NCI-H146 (cell line): Measurements from ENCODE around the gene SELENBP1.
"Not testable (repeated sequence)": the region's sequence is repeated elsewhere in the genome, so short reads cannot be mapped to it uniquely, and the experiment has no call there.

Experiments used
- DNase-seq: peaks from one replicate; lab custom pipeline; 2025; lab: John Stamatoyannopoulos, UW

SELENBP1 gene

DNA sequence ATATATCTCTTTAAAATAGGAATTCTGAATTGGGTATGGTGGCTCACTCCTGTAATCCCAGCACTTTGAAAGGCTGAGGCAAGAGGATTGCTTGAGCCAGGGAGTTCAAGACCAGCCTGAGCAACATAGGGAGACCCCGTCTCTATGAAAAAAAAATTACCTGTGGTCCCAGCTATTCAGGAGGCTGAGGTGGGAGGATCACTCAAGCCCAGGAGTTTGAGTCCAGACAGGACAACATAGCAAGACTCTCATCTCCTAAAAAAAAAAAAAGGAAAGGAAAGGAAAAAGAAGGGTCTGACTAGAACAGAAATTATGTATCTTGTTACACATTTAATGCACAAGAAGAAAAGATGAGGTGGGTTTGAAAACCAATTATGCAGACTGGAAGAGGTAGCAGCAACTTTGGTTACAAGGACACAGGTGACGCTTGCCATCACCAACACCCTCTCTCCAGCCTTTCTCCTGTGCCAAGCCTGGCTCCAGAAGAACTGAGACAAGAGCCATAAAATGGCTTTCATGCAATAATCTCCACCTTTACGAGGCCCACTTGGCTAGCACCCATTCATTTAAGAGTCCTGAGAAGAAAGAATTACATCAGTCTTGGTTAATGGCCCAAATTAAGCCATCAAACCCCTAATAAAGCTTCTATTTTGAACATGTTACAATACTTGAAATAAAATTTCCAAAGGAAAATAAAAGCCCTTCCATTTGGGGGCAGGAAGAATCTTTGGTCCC lies 4.8 kb upstream of the SELENBP1 start:
- no peak for DNase-seq

DNA sequence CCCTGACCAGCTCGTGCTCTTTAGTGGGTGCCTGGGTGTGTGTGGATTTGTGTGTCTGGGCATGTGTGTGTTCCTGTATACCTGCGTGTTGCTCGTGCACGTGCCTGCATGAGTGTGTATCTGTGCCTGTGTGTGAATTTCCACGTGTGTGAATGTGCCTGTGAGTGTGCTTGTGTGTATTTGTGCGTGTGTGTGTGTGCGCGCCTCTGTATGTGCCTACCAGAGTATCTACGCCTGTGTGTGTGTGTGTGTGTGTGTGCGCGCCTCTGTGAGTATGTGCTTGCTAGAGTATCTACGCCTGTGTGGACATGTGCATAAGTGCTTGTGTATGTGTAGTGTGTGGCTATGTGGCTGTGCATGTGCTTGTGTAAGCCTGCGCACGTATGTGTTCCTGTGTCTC lies 691 bp upstream of the SELENBP1 start:
- no peak for DNase-seq

DNA sequence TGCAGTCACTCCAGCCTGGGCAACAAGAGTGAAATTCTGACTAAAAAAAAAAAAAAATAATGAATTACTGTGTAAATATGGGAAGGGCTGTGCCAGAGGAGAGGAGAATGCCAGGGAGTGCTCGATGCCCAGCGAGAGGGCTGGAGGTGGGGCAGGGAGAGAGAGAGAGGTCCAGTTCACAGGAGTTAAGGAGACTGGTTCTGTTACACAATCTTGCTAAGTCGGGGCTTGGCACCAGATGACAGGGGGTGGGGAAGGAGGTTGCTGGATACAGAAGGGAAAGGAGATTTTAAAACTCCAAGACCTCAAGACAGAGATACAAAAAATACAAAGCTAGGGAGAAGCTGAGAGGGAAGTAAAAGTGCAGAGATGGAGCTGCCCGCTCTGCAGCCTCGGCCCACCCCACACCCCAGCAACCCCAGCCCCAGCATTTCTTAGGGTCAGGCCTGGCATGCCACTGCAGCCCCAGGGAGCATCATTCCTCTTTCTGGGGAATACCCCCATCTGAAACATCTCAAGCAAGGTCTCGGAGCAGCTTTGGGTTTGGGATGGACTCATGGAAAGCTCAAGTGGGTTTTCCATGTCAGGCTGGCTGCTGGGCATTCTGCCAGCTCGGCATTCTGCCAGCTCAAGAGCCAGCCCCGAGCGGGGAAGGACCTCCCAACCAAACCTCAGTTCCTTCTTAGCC lies 991 bp downstream of the SELENBP1 start:
- DNase-seq: peak; percentile 8

DNA sequence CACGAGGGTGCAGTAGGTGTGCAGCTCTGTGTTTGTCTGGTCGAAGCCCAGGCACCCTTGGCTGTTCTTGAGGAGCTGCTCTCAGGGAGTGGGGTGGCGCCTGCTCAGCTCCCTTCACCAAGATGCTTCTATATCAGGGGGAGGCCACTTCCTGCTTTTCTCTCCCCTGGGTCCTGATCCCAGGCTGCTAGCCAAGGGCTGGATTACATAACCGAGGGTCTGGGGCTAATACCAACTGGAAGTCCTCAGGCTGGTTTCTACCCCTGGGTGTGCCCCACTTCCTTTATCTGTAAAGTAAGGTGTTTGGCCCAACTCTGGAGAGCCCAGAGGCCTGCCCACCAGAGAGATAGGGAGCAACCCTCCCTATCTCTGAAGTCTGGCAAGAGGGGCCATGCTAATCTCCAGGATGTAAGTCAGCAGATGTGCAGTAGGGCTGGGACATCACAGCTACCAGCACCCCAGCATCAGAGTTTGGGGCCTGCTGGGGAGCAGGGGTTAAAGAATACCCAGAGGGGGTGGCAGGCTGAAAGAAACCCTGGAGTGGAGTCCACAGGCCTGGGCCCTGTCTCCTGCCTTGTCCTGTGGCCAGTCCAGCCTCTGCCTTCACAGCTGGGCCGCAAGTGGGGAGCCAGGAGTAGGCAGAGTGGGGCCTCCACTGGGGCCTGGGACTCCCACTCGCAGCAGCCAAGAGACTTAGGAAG lies 2.1 kb downstream of the SELENBP1 start:
- no peak for DNase-seq

DNA sequence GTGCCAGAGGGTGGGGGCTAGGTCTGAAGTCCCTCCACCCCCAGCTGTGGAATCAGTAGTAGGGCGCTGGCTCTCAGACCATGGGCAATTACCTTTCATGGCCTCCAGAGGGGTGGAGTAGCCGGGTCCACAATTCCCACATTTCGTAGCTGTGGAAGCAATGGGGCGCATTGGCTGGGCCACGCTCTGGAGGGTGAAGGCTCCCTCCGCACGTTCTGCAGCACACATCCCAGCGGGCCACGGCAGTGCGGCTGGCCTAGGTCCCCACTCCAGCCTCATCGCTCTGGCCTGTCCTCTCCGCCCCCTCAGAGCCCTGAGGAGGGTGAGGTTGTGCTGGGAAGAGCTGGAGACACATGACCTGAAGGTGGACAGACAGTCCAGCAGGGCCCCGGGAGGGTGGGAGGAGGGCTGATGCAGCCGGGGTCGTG lies 2.9 kb downstream of the SELENBP1 start:
- no peak for DNase-seq

DNA sequence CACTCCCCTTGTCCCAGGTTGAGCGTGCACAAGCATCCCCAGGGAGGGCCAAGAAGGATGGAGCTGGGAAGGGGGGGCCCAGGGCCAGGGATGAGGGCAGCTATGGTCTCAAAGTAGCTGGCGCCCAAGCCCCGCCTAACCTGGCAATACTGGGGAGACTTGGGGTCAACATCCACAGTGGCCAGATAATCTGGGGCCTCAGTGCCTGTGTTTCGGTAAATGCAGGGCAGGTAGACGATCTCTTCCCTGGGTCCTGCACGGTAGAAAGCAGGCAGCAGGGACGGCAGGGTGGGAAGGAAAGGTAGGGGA lies 3.2 kb downstream of the SELENBP1 start:
- no peak for DNase-seq

DNA sequence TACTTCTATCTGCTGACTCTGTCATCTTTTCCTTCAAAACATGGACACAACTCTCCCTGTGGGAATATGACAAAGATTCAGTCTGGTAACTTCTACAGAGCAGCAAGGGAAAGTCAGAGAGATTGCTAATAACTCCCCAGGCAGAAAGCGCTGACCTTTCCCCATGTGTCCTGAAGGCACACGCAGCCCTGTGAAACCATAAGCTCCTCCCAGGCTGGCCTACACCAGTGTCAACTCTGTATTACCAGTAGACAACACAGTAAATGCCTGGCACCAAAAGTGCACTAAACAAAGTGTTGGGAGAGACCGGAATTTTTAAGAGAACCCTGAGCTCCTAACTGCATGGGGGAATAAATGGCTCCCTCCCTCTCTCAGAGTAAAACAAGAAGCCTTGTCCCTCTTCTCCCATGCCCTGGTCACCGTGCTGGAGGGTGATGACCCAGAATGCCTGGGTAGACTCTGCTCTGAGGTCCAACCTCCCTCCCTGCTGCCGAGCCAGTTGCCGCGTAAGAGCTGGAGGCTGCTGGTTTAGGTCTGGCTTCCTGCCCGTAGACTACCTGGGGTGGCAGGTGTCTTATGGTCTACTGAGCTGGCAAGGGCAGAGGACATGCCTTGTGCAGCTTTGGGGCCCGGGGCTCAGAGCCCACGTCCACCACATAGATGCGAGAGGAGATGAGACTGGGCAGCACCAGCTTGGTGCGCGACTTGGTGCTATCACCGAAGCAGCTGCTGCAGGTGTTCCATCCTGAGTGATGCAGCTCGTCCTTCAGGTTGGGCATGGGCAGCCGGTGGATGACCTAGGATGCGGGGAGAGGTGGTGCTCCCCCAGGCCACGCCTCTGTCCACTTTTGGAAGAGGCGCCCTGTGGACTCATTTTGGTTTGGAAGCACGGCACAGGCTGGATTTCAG lies 3.9 kb downstream of the SELENBP1 start:
- DNase-seq: peak; percentile 26

DNA sequence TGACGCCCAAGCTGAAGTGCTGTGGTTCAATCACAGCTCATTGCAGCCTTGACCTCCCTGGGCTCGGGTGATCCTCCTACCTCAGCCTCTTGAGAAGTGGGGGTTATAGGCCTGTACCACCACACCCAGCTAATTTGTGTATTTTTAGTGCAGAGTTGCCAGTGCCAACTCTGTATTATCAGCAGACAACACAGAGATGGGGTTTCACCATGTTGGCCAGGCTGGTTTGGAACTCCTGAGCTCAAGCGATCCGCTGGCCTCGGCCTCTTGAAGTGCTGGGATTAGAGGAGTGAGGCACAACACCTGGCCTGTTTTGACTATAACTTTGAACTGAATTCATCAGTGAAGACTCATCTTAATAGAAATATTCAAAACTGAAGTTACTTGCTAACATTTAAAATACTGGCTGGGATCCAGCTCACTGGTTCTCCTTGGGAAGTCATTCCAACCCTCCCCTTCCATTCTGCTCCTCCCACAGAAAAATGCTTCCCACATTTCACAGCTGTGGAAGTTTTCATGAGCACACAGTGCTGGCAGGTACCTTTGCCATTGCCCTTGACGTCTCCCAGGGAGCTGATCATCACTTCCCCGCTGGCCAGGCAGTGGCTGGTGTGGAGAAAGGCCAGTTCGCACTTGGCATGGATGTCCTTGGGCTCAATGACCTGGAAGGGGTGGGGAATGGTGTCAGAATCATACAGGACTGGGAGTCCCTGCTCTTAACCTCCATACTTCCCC lies 4.7 kb downstream of the SELENBP1 start:
- DNase-seq: no peak

DNA sequence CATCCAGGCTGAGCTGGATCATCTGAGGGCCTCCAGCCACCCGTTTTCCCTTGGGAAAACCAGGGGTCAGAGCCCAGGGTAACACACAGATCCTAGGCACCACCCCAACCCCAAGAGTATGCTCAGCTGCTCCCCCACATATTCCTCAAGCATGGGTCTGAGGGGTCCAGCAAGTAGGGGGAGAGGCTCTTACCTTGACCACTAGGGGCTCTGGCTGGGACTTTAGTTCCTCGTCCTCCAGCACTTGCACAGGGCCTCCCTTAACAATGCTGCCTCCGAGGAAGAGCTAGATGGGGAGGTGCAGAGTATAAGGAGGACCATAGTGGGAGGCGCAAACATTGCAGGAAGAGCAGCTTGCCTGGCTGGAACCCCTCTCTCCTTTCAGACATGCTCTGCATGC lies 7.5 kb downstream of the SELENBP1 start:
- no peak for DNase-seq

DNA sequence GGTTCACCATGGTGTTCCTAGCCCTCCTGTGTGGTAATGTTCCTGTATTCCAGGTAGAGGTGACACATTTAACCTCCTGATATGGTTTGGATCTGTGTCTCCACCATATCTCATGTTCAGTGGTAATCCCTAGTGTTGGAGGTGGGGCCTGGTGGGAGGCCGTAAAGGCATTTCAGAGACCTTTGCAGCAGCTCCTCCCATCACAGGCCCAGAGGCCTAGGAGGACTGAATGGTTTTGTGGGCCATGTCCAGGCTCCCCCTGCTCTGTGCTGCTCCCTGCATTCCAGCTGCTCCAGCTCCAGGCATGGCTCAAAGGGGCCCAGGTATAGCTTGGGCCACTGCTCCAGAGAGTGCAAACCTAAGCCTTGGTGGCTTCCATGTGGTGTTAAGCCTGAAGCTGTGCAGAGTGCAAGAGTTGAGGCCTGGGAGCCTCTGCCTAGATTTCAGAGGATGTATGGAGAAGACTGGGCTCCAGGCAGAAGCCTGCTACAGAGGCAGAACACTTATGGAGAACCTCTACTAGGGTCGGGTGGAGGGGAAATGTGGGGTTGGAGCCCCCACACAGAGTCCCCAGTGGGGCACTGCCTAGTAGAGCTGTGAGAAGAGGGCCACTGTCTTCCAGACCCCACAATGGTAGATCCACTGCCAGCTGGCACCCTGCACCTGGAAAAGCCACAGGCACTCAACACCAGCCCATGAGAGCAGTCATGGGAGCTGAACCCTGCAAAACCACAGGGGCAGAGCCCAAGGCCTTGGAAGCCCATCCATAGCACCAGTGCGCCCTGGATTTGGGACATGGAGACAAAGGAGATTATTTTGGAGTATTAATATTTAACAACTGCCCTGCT lies 10.0 kb downstream of the SELENBP1 start:
- DNase-seq: no peak

DNA sequence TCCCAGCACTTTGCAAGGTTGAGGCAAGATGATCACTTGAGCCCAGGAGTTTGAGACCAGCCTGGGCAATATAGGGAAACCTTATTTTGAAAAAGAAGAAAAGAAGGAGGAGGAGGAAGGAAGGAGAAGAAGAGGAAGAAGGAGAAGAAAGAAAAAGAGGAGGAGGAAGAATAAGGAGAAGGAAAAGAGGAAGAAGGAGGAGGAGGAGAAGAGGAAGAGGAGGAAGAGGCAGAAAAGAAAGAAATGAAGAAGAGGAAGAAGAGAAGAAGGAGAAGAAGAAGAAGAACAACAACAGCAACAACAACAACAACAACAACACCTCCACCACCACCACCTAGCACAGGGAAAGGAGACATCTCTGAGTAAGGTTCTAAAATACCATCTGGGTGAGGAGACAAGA lies 10.6 kb downstream of the SELENBP1 start:
- DNase-seq: no peak

DNA sequence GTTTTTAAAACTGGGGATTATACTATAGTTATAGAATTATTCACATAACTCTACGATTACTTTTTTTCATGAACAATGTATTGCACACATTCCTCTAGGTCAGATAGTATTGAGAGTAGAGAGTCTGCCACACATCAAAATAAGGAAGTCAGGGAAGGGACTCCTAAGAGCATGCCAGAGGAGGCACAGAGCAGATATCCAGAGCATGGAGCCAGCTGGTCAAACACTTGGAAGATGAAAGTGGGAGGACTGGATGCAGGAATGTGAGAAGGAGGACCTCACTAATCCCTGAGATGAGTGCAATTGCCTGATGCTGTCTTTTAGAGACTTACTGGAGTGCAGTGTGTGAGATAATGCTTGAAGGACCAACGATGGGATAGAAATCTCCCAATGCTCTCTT lies 15.8 kb downstream of the SELENBP1 start:
- DNase-seq: no peak

DNA sequence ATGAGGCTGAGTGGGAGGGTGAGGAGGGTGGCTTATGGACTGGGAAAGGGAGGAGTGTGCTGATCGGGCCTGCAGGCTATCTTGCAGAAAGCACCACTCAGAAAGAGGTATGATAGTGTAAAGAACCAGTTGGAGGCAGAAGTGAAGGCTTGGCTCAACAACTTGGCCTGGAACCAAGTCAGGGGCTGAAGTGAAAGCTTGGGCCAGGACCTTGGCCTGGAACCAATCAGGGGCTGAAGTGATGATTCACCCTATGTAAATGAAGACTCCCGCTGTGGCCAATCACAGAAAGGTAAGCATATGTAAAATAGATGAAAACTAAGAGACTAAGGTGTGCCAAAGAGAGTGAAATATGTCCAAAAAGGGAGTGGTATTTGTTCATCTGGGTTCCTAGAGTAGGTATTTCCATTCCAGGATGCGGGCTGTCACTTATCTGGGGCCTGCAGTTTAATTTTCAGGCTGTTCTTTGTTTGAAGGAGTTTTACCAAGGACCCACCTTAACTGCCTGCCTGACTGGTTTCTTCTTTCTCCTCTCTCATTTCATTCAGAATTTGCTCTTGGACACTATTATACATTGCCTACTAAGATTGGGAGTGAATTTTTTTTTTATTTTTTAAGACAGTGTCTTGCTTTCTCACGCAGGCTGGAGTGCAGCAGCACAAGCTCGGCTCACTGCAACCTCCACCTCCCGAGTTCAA lies 20.3 kb downstream of the SELENBP1 start:
- no peak for DNase-seq

DNA sequence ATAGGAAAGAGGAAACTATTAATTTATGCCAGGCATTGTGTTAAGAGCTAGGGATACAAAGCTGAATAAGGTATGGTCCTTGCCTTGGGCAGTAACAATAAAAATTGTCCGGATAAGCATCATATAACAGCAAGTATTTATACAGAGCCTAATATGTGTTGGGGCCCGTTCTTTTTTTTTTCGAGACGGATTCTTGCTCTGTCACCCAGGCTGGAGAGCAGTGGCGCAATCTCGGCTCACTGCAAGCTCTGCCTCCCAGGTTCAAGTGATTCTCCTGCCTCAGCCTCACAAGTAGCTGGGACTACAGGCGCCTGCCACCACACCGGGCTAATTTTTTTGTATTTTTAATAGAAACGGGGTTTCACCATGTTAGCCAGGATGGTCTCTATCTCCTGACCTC lies 22.2 kb downstream of the SELENBP1 start:
- not testable (repeated sequence) for DNase-seq

DNA sequence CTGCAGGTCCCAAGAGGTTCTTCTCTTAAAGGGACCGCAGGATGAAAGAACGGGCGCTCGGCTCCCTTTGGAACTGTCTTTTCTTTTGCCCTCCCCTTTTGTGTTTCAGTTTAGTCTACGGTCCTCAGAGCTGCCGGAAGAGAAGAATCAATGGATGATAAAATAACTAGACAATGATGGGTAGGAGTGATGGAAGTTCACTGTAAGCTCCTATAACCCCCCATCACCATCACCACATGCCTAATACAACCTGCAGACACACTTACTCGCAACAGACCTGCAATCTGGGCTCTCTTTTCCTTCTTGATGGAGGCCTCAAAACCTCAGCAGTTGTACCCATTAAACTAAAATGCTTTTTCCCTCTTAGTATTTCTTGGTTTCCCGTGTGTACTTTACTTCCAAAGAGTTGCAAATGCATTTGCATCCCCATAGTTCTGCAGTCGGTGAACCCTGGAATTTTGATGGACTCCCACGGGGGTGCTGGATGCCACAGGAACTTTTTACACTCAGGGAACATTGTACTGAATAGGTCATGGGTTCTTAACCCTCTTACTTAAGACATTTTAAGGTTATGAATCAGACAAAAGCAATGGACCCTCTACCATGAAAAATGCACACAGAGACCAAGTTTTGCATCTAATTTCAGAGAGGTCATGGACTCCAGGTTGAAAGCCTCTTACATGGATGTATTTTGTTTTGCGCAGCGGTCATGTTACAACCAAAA lies 24.8 kb downstream of the SELENBP1 start:
- DNase-seq: no peak

DNA sequence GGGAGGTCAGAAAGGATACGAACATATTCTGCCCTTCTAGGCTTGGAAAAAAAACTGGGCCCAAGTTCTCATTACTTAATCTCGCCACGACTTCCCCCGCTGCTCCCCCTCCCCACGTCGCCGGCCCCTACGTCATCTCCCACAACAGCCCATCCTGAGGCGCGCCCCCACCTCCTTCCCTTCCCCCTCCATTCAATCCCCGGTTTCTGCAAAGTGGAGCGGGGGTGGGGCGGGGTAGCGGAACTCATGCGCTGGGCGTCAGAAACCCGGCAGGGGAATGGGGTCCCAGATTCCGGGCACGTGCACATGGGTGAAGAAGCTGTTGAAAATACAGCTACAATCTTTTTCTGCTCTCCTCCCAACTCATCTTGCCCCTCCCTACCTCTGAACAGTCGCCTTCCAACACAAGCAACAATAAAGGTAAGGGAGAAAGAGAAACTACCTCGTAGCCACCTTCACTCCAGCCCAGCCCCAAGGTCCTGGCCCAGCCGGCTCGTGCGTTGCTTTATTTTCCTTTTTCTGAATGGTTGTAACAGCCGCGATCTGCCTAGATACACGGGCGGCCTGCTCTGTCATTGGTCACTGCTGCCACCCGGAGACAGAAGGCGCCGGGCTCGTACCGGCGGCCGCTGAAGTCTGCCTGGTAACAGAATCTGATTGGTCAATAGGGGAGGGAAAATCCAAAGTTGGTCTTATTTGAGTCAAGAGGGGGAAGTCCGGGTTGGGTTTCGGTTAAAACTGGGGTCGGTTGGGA lies 25.6 kb downstream of the SELENBP1 start, which contains the start of gene RFX5:
Gene RFX5, minus strand, starts transcription at position 484 of the 754 bp plus-strand sequence. CDS start 932 bp downstream, outside the sequence.
- peak; percentile 96 for DNase-seq

DNA sequence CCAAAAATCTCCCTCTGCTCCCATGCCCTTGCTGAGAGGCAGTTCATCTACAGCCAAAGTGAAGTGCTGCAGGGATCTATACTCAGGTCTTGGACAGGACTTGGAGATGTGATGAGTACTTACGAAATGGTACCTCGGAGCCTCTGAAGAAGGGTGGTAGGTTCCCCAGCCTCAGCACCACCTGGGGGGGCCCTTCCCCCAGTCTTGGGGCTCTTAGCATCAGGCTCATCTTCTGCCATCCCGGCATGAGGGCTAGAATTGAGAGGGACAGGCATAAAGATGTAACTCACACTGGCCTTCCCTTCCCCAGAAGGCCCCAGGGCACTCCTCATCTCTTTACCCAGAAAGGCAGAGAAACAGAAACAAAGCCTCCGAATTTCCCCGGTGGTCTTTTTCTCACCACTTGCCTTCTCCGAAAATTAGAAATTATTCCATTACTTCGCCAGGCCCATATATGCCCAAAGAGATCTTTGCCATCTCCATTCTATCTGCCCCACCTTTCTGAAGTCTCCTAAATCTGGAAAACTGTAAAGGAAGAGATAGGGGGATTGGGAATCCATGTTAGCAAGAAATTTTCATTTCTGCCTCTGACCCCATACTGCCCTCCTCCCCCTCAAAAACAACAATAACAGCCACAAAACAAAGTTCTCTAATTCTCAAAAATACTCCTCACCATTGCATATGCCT lies 26.3 kb downstream of the SELENBP1 start:
- DNase-seq: no peak

DNA sequence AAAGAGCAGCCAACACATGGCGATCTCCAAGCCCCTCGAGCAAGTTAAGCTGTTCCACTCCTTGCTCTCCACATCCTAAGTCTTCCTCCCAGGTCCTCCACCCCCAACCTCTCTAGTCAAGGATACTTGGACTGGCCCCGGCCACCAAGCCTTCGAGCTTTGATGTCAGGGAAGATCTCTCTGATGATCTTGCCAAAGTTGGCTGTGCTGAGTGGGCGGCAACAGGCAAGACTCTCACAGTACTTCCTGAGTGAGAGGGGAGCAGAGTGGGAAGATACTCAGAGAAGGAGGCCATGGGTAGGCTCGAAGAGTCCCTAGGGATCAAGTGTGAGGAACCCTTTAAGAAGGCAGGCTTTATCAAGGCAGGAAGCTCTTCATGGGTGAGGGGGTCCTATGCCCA lies 28.2 kb downstream of the SELENBP1 start:
- DNase-seq: no peak
